Epithelial cell of esophagus (primary cell): ENCODE results near the gene BMPR2.
"Not testable (repeated sequence)": the region's sequence is repeated elsewhere in the genome, so short reads cannot be mapped to it uniquely, and the experiment has no call there.

ENCODE experiments used
- DNase-seq: peaks from one replicate; pipeline ENCODE4 v3.0.0; 2010; ENCODE audit warnings: low read depth
- H3K4me3 ChIP-seq: 2 replicates; pipeline ENCODE4 v1.5.1; 2011; ENCODE audit warnings: mild to moderate bottlenecking, low read length, control low read depth
- CTCF ChIP-seq: IDR thresholded peaks from 2 replicates; pipeline ENCODE4 v1.5.1; 2011; ENCODE audit warnings: low read depth, mild to moderate bottlenecking, low read length, control low read depth, inconsistent platforms; ENCODE audit not compliant: insufficient read depth; ENCODE audit errors: missing control alignments

The BMPR2 gene

GRCh38 chr2:202434472-202434871, 58.3 kb downstream of the BMPR2 start:
- H3K4me3 ChIP-seq, result no peak overlapping the region
- no peak for TF ChIP-seq CTCF
- no peak for DNase-seq

GRCh38 chr2:202436626-202437025, 60.5 kb downstream of the BMPR2 start:
- no peak overlapping the region for H3K4me3 ChIP-seq
- no peak for TF ChIP-seq CTCF
- no peak for DNase-seq

GRCh38 chr2:202440117-202440516, 64.0 kb downstream of the BMPR2 start:
- not testable (repeated sequence) for DNase-seq, H3K4me3 ChIP-seq

GRCh38 chr2:202442882-202443281, 66.8 kb downstream of the BMPR2 start:
- no peak overlapping the region for H3K4me3 ChIP-seq
- no peak for TF ChIP-seq CTCF
- DNase-seq, result no peak

- no peak for TF ChIP-seq CTCF
- no peak overlapping the region for H3K4me3 ChIP-seq
- no peak for DNase-seq
Observed at GRCh38 chr2:202444000-202444399, 67.9 kb downstream of the BMPR2 start.

- no peak for DNase-seq
- H3K4me3 ChIP-seq, result no peak overlapping the region
- no peak for TF ChIP-seq CTCF
Observed at GRCh38 chr2:202449344-202449743, 73.2 kb downstream of the BMPR2 start.

GRCh38 chr2:202450785-202451184, 74.7 kb downstream of the BMPR2 start:
- DNase-seq, result no peak
- no peak for TF ChIP-seq CTCF
- H3K4me3 ChIP-seq, result no peak overlapping the region

GRCh38 chr2:202452744-202453143, 76.6 kb downstream of the BMPR2 start:
- no peak for DNase-seq

More at GRCh38 chr2:202452744-202453143, 76.6 kb downstream of the BMPR2 start:
- no peak for TF ChIP-seq CTCF
- H3K4me3 ChIP-seq, result no peak overlapping the region
